Measurements from ENCODE around the gene IQSEC1.

The IQSEC1 gene

DNA sequence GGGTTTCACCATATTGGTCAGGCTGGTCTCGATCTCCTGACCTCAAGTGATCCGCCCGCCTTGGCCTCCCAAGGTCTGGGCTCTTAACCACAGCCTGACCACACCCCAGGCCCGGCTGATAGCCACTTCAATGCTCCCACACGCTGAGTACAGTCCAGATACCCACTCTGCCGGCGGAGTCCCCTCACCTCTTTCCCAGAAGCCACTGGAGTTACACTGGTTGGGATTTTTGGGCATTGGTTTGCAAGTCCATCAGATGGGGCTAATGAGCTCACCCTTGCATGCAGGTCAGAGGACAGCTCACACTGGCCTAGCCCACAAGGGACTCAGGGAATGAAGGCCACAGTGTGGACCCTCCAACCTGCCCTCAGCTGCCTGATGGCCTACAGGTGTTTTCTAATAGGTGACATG is 60.1 kb downstream of the IQSEC1 start:
- TF ChIP-seq, protein P1, sequence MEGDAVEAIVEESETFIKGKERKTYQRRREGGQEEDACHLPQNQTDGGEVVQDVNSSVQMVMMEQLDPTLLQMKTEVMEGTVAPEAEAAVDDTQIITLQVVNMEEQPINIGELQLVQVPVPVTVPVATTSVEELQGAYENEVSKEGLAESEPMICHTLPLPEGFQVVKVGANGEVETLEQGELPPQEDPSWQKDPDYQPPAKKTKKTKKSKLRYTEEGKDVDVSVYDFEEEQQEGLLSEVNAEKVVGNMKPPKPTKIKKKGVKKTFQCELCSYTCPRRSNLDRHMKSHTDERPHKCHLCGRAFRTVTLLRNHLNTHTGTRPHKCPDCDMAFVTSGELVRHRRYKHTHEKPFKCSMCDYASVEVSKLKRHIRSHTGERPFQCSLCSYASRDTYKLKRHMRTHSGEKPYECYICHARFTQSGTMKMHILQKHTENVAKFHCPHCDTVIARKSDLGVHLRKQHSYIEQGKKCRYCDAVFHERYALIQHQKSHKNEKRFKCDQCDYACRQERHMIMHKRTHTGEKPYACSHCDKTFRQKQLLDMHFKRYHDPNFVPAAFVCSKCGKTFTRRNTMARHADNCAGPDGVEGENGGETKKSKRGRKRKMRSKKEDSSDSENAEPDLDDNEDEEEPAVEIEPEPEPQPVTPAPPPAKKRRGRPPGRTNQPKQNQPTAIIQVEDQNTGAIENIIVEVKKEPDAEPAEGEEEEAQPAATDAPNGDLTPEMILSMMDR (IDR thresholded peaks at IDR 0.05; ENCODE audit: low read depth, low read length) = no peak

DNA sequence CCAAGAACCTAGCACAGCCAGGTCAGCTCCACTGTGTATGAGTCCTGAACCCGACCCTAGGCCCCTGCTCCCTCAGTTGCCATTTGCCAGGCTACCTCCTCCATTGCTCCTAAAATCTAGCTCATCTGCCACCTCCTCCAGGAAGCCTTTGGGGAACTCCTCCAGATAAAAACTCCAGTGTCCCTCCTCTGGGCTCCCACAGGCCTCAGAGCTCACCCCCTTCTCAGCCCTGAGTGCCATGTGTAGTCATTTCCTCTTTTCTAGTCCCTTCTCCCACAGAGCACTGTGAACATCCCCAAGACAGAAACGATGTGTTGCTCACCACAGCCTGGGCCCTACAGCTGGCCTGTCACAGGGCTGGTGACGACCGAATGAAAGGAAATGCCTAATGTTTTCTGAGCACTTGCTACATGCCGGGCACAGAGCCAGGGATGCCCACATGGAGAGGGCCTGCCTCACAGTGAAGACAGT is 61.0 kb downstream of the IQSEC1 start:
- DNase-seq (ENCODE audit: extremely low read depth, low read depth) = no peak
- TF ChIP-seq, protein P1 (IDR thresholded peaks at IDR 0.05; ENCODE audit: low read depth, low read length) = no peak

More for the DNA sequence above, 60.1 kb downstream of the IQSEC1 start:
- no peak for DNase-seq (ENCODE audit: extremely low read depth, low read depth)

DNA sequence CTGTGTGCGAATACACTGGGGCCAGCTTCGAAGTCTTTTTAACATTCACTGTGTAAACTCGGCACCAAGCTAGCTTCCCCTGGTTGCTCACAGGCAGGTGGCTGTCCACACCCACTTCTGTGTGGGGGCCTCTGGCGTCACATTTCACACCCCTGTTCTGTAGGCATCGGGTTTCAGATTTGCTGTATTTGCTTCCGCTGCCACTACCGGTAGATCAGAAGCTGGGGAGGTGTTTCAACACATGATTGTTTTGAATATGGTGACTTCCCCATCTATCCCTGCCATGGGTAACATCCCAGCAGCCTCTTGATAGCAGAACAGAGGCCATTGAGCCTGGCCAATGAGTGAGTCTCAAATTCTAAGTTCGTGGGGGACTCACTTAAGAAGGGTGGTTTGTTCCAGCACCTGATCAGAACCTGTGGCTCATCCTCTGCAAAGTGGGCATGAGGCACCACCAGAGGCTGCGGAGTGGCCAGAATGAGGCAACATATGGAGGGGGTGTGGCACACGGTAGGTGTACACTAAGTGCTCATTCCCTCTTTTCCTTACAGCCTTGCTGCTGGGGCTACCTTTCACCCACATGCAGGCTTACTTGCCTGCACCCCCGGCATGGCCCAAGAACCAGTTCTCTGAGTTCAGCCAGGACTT is 61.5 kb downstream of the IQSEC1 start:
- DNase-seq (ENCODE audit: extremely low read depth, low read depth) = no peak
- TF ChIP-seq, protein P1 (IDR thresholded peaks at IDR 0.05; ENCODE audit: low read depth, low read length) = no peak

GRCh38 chr3:13010780-13011572 is 62.3 kb downstream of the IQSEC1 start:
- TF ChIP-seq, protein P1 (IDR thresholded peaks at IDR 0.05; ENCODE audit: low read depth, low read length) = no peak
- DNase-seq (ENCODE audit: extremely low read depth, low read depth) = no peak

DNA sequence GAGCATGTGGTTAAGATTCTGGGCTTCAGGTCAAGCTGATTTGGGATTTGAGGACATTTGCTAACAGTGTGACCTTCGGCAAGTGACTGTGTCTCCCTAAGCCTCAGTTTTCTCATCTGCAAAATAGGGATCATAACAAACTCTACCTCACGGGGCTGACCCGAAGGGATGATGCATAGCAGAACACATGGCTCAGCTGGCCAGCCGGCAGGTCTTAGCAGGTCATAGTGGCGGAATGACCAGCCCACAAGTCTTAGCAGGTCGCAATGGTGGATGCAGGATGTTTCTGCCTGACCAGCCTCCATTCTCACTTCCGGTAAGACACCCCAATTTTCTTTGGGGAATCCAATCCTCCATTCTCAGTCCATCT is 63.3 kb downstream of the IQSEC1 start:
- no peak for DNase-seq (ENCODE audit: extremely low read depth, low read depth)
- TF ChIP-seq, protein P1 (IDR thresholded peaks at IDR 0.05; ENCODE audit: low read depth, low read length) = no peak

DNA sequence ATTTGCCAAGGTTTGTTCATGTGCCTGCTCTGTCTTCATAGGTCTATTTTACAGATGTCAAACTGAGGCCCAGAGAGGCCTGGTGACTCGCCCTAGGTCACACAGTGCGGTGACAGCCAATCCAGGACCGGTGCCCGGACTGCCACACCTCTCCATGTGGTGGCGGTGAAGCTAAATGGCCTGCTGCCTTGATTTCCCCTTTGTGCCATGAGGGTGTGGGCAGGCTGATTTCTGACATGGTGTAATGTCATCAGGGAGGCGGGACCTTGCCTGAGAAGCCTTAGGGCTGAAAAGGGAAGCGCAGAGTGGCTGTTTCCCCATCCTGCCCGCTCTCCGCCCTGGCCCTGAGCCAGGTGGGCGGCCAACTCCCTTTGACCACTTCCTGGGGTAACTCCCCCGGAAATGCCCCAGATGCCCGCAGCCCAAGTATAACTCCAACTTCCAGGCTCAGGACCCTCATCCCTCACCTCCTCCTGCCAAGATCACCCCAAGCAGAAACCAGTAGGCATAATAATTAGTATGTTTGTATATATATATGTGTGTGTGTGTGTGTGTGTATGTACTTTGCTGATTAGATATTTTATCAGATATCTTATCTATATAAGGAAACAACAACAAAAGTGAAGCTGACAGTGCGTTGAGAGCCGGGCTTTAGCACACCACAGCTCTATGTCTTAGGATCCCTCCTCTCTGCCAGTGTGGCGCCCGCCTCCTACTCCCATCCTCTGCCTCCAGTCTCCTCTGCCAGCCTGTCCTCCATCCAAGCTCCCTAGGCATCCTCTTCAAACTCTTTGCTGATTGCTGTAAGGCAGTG is 63.9 kb downstream of the IQSEC1 start:
- DNase-seq (ENCODE audit: extremely low read depth, low read depth) = no peak
- TF ChIP-seq, protein P1 (IDR thresholded peaks at IDR 0.05; ENCODE audit: low read depth, low read length) = no peak

Measured in AG09319 (cell line).